Panc1 (cell line): Measurements from ENCODE around the gene RCOR2.

Source experiments
- CTCF ChIP-seq: fragments of 450-650 bp; IDR thresholded peaks from 2 replicates; pipeline ENCODE4 v1.5.1; 2017; ENCODE audit warnings: mild to moderate bottlenecking
- POLR2AphosphoS5 ChIP-seq: IDR thresholded peaks from 2 replicates; pipeline ENCODE4 v1.6.1; 2012; ENCODE audit warnings: mild to moderate bottlenecking, low read depth, low read length, moderate library complexity
- SIN3A ChIP-seq: IDR thresholded peaks from 2 replicates; pipeline ENCODE4 v1.6.1; 2012; ENCODE audit warnings: low read depth, mild to moderate bottlenecking, low read length, moderate library complexity, borderline replicate concordance; ENCODE audit not compliant: insufficient read depth
- TCF7L2 ChIP-seq: IDR thresholded peaks from 2 replicates; pipeline ENCODE4 v1.6.1; 2011; ENCODE audit warnings: mild to moderate bottlenecking, low read depth, low read length, inconsistent platforms
- TF ChIP-seq, protein P1 (sequence below), 2 experiments: IDR thresholded peaks; 2 replicates each; pipeline ENCODE4 v1.6.1; 2011 to 2012; ENCODE audit warnings: low read depth in 2 of 2, control low read depth in 1 of 2, low read length in 1 of 2, mild to moderate bottlenecking in 1 of 2, moderate library complexity in 1 of 2; ENCODE audit not compliant: insufficient read depth in 1 of 2

DNA sequence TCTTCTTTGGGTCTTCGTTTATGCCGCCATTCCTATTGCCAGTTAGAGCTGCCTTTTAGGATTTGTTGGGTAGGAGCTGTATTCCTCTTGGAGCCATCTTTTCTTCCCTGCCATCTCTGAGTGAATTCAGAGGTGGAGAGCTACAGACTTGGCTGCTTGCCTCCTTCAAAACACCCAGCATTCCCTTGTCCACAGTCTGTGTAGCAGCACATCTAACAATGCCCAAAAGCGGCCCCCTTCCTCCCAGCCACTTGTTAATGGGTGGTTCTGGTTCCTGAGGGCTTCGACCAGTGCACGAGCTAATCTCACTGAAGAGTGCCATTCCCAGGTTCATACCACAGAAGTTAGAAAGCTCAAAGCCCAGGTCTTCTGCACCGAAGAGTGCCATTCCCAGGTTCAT is 40.3 kb downstream of the RCOR2 start:
- TF ChIP-seq CTCF: no peak
- TF ChIP-seq, protein P1, sequence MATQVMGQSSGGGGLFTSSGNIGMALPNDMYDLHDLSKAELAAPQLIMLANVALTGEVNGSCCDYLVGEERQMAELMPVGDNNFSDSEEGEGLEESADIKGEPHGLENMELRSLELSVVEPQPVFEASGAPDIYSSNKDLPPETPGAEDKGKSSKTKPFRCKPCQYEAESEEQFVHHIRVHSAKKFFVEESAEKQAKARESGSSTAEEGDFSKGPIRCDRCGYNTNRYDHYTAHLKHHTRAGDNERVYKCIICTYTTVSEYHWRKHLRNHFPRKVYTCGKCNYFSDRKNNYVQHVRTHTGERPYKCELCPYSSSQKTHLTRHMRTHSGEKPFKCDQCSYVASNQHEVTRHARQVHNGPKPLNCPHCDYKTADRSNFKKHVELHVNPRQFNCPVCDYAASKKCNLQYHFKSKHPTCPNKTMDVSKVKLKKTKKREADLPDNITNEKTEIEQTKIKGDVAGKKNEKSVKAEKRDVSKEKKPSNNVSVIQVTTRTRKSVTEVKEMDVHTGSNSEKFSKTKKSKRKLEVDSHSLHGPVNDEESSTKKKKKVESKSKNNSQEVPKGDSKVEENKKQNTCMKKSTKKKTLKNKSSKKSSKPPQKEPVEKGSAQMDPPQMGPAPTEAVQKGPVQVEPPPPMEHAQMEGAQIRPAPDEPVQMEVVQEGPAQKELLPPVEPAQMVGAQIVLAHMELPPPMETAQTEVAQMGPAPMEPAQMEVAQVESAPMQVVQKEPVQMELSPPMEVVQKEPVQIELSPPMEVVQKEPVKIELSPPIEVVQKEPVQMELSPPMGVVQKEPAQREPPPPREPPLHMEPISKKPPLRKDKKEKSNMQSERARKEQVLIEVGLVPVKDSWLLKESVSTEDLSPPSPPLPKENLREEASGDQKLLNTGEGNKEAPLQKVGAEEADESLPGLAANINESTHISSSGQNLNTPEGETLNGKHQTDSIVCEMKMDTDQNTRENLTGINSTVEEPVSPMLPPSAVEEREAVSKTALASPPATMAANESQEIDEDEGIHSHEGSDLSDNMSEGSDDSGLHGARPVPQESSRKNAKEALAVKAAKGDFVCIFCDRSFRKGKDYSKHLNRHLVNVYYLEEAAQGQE (IDR thresholded peaks at IDR 0.05; ENCODE audit: insufficient read depth in 1 of 2, low read depth in 2 of 2, low read length in 1 of 2): no peak
- TF ChIP-seq SIN3A: no peak
- no peak for TF ChIP-seq POLR2AphosphoS5
- TF ChIP-seq TCF7L2: no peak
